Measurements from ENCODE around the gene DNTT. TPM values are rescaled to one million over a fixed set of nuclear protein-coding genes. Genes with fewer than 3 reads are reported as not detected.

DNTT gene
- total RNA-seq, 1 donor from 2014 or later, result not detected

- peaks cover 3% of the 10 kb centered on the region for H3K27me3 Mint-ChIP-seq (ENCODE audit: insufficient read depth, low read depth)
- Histone ChIP-seq H3K4me1 (peaks cover 24% of the 10 kb centered on the region), H3F3A (ENCODE audit: low read depth) (peaks cover 14% of the 10 kb centered on the region), H3K9ac (no peak overlapping the region), H3K27me3 (no peaks in the 10 kb centered on the region), H3K4me3 (no peak overlapping the region), H3K79me2 (ENCODE audit: low read depth) (no peaks in the 10 kb centered on the region), H4K20me1 (ENCODE audit: low read depth) (no peaks in the 10 kb centered on the region), H2AFZ (replicated peaks) (peak overlapping the region; percentile 3), H3K9me3 (ENCODE audit: low read depth) (no peaks in the 10 kb centered on the region), H3K4me2 (no peak overlapping the region), H3K27ac (no peak overlapping the region), H3K36me3 (no peaks in the 10 kb centered on the region)
- TF ChIP-seq, protein P1, sequence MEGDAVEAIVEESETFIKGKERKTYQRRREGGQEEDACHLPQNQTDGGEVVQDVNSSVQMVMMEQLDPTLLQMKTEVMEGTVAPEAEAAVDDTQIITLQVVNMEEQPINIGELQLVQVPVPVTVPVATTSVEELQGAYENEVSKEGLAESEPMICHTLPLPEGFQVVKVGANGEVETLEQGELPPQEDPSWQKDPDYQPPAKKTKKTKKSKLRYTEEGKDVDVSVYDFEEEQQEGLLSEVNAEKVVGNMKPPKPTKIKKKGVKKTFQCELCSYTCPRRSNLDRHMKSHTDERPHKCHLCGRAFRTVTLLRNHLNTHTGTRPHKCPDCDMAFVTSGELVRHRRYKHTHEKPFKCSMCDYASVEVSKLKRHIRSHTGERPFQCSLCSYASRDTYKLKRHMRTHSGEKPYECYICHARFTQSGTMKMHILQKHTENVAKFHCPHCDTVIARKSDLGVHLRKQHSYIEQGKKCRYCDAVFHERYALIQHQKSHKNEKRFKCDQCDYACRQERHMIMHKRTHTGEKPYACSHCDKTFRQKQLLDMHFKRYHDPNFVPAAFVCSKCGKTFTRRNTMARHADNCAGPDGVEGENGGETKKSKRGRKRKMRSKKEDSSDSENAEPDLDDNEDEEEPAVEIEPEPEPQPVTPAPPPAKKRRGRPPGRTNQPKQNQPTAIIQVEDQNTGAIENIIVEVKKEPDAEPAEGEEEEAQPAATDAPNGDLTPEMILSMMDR (IDR thresholded peaks at IDR 0.05), result no peak
- TF ChIP-seq EZH2 (IDR thresholded peaks at IDR 0.05) (no peak), EZH2phosphoT487 (IDR thresholded peaks at IDR 0.05) (no peak)
- no peak overlapping the region for H3K4me3 Mint-ChIP-seq
- DNase-seq (ENCODE audit: low spot score), result no peak
- no peaks in the 10 kb centered on the region for H3K9me3 Mint-ChIP-seq
- H3K36me3 Mint-ChIP-seq, result no peaks in the 10 kb centered on the region
- H3K4me1 Mint-ChIP-seq, result peaks cover 10% of the 10 kb centered on the region
- no peak overlapping the region for H3K27ac Mint-ChIP-seq
Measured at GRCh38 chr10:96298362-96298761, 5.9 kb upstream of the DNTT start.

- Histone ChIP-seq H3K9me3 (ENCODE audit: low read depth) (no peaks in the 10 kb centered on the region), H3K9ac (no peak overlapping the region), H3K4me2 (no peak overlapping the region), H3F3A (ENCODE audit: low read depth) (peaks cover 14% of the 10 kb centered on the region), H4K20me1 (ENCODE audit: low read depth) (no peaks in the 10 kb centered on the region), H3K4me3 (no peak overlapping the region), H3K27ac (no peak overlapping the region), H3K79me2 (ENCODE audit: low read depth) (no peaks in the 10 kb centered on the region), H2AFZ (replicated peaks) (no peak overlapping the region), H3K27me3 (no peaks in the 10 kb centered on the region), H3K4me1 (peaks cover 24% of the 10 kb centered on the region), H3K36me3 (no peaks in the 10 kb centered on the region)
- Mint-ChIP-seq H3K4me3 (no peak overlapping the region), H3K4me1 (peaks cover 10% of the 10 kb centered on the region), H3K27me3 (ENCODE audit: insufficient read depth, low read depth) (peaks cover 3% of the 10 kb centered on the region), H3K9me3 (no peaks in the 10 kb centered on the region), H3K36me3 (no peaks in the 10 kb centered on the region), H3K27ac (no peak overlapping the region)
- TF ChIP-seq, protein P1 (IDR thresholded peaks at IDR 0.05), result no peak
- TF ChIP-seq EZH2phosphoT487 (IDR thresholded peaks at IDR 0.05), result no peak
- TF ChIP-seq EZH2 (IDR thresholded peaks at IDR 0.05), result no peak
- no peak for DNase-seq (ENCODE audit: low spot score)
Measured at GRCh38 chr10:96299383-96299782, 4.9 kb upstream of the DNTT start.

DNA sequence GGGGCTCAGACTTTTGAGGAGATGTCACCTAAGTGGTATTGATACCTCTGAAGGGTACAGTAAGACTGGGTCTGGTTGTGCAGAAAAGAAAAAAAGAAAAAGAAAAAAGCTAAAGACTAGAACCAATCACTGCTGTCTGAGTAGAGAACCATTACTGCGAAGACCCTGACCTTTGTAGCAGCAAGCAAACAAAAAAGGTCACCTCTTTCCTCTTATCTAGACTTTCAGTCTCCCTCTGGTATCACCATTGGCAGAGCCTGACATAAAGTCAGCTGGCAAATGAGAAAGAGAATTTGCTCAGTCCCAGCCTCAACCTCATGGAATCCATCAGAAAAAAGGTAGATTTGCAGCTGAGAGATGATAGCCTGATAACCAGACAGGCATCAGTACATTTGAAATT is 2.6 kb upstream of the DNTT start:
- H3K27me3 ChIP-seq, result no peaks in the 10 kb centered on the region
- peak overlapping the region; percentile 25 for H3K4me2 ChIP-seq
- H2AFZ ChIP-seq (replicated peaks), result no peak overlapping the region
- H3F3A ChIP-seq (ENCODE audit: low read depth), result peaks cover 14% of the 10 kb centered on the region
- no peak overlapping the region for H3K27ac ChIP-seq
- no peak for DNase-seq (ENCODE audit: low spot score)
- no peak overlapping the region for H3K9ac ChIP-seq
- H3K79me2 ChIP-seq (ENCODE audit: low read depth), result no peaks in the 10 kb centered on the region
- Mint-ChIP-seq H3K4me1 (peaks cover 10% of the 10 kb centered on the region), H3K9me3 (no peaks in the 10 kb centered on the region), H3K27ac (no peak overlapping the region), H3K27me3 (ENCODE audit: insufficient read depth, low read depth) (peaks cover 3% of the 10 kb centered on the region), H3K4me3 (no peak overlapping the region), H3K36me3 (no peaks in the 10 kb centered on the region)
- H3K9me3 ChIP-seq (ENCODE audit: low read depth), result no peaks in the 10 kb centered on the region
- no peaks in the 10 kb centered on the region for H4K20me1 ChIP-seq (ENCODE audit: low read depth)
- no peaks in the 10 kb centered on the region for H3K36me3 ChIP-seq
- H3K4me3 ChIP-seq, result no peak overlapping the region
- no peak for TF ChIP-seq EZH2phosphoT487 (IDR thresholded peaks at IDR 0.05)
- peaks cover 24% of the 10 kb centered on the region for H3K4me1 ChIP-seq

GRCh38 chr10:96305019-96305418 is 785 bp downstream of the DNTT start:
- Mint-ChIP-seq H3K4me1 (peaks cover 24% of the 10 kb centered on the region), H3K27me3 (ENCODE audit: insufficient read depth, low read depth) (peaks cover 3% of the 10 kb centered on the region), H3K36me3 (no peaks in the 10 kb centered on the region), H3K9me3 (no peaks in the 10 kb centered on the region), H3K27ac (no peak overlapping the region), H3K4me3 (no peak overlapping the region)
- peaks cover 38% of the 10 kb centered on the region for H3F3A ChIP-seq (ENCODE audit: low read depth)
- no peaks in the 10 kb centered on the region for H3K9me3 ChIP-seq (ENCODE audit: low read depth)
- no peak for TF ChIP-seq EZH2phosphoT487 (IDR thresholded peaks at IDR 0.05)
- TF ChIP-seq, protein P1 (IDR thresholded peaks at IDR 0.05), result no peak
- no peak for TF ChIP-seq EZH2 (IDR thresholded peaks at IDR 0.05)
- H2AFZ ChIP-seq (replicated peaks), result no peak overlapping the region
- H3K27ac ChIP-seq, result no peak overlapping the region
- DNase-seq (ENCODE audit: low spot score), result no peak
- H3K4me1 ChIP-seq, result peaks cover 48% of the 10 kb centered on the region
- no peaks in the 10 kb centered on the region for H3K27me3 ChIP-seq
- H3K4me2 ChIP-seq, result no peak overlapping the region
- no peak overlapping the region for H3K9ac ChIP-seq
- H4K20me1 ChIP-seq (ENCODE audit: low read depth), result no peaks in the 10 kb centered on the region
- H3K4me3 ChIP-seq, result no peak overlapping the region
- no peaks in the 10 kb centered on the region for H3K79me2 ChIP-seq (ENCODE audit: low read depth)
- H3K36me3 ChIP-seq, result no peaks in the 10 kb centered on the region
